SK-N-MC (cell line): ENCODE results near the gene AUTS2.

Experiments used
- EZH2 ChIP-seq: fragments of 200-600 bp; sonication (generic); IDR thresholded peaks from one replicate; pipeline ENCODE4 v1.6.1; 2017; ENCODE audit warnings: antibody characterized with exemption
- FOXP2 ChIP-seq: optimal IDR thresholded peaks from 2 replicates; pipeline ENCODE3; 2011; ENCODE audit warnings: mild to moderate bottlenecking, moderate library complexity; ENCODE audit not compliant: insufficient read depth; ENCODE audit errors: extremely low read length, control extremely low read depth
- POLR2AphosphoS5 ChIP-seq: IDR thresholded peaks from 2 replicates; pipeline ENCODE4 v1.6.1; 2012; ENCODE audit warnings: mild to moderate bottlenecking, low read depth, low read length, borderline replicate concordance

DNA sequence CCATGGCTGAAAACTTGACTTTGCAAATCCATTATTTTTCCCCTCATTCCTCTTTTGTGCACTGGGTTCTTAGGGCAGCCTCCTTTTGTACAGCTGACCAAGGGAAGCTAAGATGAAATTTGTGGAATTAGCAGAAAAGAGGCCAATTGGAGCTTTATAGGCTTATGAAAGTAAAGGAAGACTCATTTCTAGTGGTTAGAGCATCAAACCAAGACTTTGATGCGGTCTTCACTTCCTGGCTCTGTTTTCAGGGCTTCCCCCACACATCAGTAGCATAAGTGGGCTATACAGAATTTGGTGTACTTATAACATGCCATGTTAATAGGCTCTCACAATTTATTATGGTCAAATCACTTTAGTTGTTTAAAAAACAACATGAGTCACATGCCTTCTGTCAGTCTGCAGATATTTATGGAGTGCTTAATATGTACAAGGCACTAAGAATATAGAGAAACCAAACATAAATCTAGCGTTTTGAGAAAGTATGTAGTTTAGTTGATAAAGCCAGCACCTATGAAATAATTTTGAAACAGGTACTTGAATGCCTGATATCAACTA lies 5.7 kb downstream of the AUTS2 start:
- no peak for TF ChIP-seq POLR2AphosphoS5
- TF ChIP-seq EZH2: no peak
- TF ChIP-seq FOXP2: no peak
